ENCODE data around the gene ATXN7L1. TPM values are rescaled to one million over a fixed set of nuclear protein-coding genes. Genes with fewer than 3 reads are reported as not detected.

The ATXN7L1 gene
- total and polyA plus RNA-seq, 2 of the 13 experiments (the other 11 are each of a cell fraction or from before 2014, with no cell fraction given), result 4.1 to 7.8 TPM

- BruUV-seq (replicated peaks), result no TSS peak
- DNase-seq (ENCODE audit: low spot score), result no peak
- no peaks in the 10 kb centered on the region for H3K4me1 ChIP-seq (ENCODE audit: insufficient read depth, low read length)
- intact Hi-C loops (cut with micrococcal nuclease; ENCODE audit: unreplicated experiment) (no loop called here), in situ Hi-C loops (cut with HindIII; ENCODE audit: extremely low pct_ligation_motif_present, low pct_unique_long_range_greater_than_20kb) (no loop called here)
- TF ChIP-seq, protein P1, sequence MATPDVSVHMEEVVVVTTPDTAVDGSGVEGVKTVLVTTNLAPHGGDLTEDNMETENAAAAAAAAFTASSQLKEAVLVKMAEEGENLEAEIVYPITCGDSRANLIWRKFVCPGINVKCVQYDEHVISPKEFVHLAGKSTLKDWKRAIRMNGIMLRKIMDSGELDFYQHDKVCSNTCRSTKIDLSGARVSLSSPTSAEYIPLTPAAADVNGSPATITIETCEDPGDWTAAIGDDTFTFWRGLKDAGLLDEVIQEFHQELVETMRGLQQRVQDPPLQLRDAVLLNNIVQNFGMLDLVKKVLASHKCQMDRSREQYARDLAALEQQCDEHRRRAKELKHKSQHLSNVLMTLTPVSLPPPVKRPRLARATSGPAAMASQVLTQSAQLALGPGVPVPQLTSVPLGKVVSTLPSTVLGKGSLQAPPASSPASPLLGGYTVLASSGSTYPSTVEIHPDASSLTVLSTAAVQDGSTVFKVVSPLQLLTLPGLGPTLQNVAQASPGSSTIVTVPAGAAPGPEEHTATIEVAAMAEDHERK (CRISPR knock-in tag; IDR thresholded peaks at IDR 0.05; ENCODE audit: low read depth), result no peak
- TF ChIP-seq SRSF4 (IDR thresholded peaks at IDR 0.05; ENCODE audit: low read depth, low read length, poor library complexity, severe bottlenecking), result no peak
- no peak for TF ChIP-seq MXI1 (IDR thresholded peaks at IDR 0.05; ENCODE audit: borderline replicate concordance, low read depth, low read length)
- no peak for TF ChIP-seq ZNF816 (CRISPR knock-in tag; IDR thresholded peaks at IDR 0.05; ENCODE audit: borderline replicate concordance)
- TF ChIP-seq ARID3A (IDR thresholded peaks at IDR 0.05; ENCODE audit: low read depth, low read length), result no peak
- TF ChIP-seq RFX3 (CRISPR knock-in tag; IDR thresholded peaks at IDR 0.05), result no peak
- no peak for TF ChIP-seq SPEN (CRISPR knock-in tag; IDR thresholded peaks at IDR 0.05; ENCODE audit: low read depth)
- TF ChIP-seq TCF7 (IDR thresholded peaks at IDR 0.05; ENCODE audit: low read depth), result no peak
- TF ChIP-seq IRF1 (CRISPR knock-in tag; IDR thresholded peaks at IDR 0.05; ENCODE audit: low read depth), result no peak
- TF ChIP-seq, protein P2, sequence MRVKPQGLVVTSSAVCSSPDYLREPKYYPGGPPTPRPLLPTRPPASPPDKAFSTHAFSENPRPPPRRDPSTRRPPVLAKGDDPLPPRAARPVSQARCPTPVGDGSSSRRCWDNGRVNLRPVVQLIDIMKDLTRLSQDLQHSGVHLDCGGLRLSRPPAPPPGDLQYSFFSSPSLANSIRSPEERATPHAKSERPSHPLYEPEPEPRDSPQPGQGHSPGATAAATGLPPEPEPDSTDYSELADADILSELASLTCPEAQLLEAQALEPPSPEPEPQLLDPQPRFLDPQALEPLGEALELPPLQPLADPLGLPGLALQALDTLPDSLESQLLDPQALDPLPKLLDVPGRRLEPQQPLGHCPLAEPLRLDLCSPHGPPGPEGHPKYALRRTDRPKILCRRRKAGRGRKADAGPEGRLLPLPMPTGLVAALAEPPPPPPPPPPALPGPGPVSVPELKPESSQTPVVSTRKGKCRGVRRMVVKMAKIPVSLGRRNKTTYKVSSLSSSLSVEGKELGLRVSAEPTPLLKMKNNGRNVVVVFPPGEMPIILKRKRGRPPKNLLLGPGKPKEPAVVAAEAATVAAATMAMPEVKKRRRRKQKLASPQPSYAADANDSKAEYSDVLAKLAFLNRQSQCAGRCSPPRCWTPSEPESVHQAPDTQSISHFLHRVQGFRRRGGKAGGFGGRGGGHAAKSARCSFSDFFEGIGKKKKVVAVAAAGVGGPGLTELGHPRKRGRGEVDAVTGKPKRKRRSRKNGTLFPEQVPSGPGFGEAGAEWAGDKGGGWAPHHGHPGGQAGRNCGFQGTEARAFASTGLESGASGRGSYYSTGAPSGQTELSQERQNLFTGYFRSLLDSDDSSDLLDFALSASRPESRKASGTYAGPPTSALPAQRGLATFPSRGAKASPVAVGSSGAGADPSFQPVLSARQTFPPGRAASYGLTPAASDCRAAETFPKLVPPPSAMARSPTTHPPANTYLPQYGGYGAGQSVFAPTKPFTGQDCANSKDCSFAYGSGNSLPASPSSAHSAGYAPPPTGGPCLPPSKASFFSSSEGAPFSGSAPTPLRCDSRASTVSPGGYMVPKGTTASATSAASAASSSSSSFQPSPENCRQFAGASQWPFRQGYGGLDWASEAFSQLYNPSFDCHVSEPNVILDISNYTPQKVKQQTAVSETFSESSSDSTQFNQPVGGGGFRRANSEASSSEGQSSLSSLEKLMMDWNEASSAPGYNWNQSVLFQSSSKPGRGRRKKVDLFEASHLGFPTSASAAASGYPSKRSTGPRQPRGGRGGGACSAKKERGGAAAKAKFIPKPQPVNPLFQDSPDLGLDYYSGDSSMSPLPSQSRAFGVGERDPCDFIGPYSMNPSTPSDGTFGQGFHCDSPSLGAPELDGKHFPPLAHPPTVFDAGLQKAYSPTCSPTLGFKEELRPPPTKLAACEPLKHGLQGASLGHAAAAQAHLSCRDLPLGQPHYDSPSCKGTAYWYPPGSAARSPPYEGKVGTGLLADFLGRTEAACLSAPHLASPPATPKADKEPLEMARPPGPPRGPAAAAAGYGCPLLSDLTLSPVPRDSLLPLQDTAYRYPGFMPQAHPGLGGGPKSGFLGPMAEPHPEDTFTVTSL (CRISPR knock-in tag; IDR thresholded peaks at IDR 0.05; ENCODE audit: borderline replicate concordance), result no peak
- TF ChIP-seq ZKSCAN5 (CRISPR knock-in tag; IDR thresholded peaks at IDR 0.05), result no peak
- no peak for TF ChIP-seq NONO (IDR thresholded peaks at IDR 0.05)
- no peak for TF ChIP-seq NONO (CRISPR knock-in tag; conservative IDR thresholded peaks at IDR 0.05)
- no peak for TF ChIP-seq PTBP1 (IDR thresholded peaks at IDR 0.05; ENCODE audit: low read depth, low read length, poor library complexity, severe bottlenecking)
- no peak for TF ChIP-seq ATM (IDR thresholded peaks at IDR 0.05; ENCODE audit: borderline replicate concordance)
- TF ChIP-seq ZNF879 (CRISPR knock-in tag; IDR thresholded peaks at IDR 0.05), result no peak
- H3K9me3 ChIP-seq (ENCODE audit: low read length), result no peaks in the 10 kb centered on the region
- no peak for ATAC-seq
- no peak overlapping the region for H3K27ac ChIP-seq (ENCODE audit: extremely low read length, insufficient read depth, low read length)
- no peak overlapping the region for H3K9ac ChIP-seq (ENCODE audit: insufficient read depth, low read depth, low read length)
- H3K4me2 ChIP-seq (ENCODE audit: low read depth, low read length), result no peak overlapping the region
- POLR2A ChIA-PET, result no interaction called here
- H3K79me2 ChIP-seq (ENCODE audit: insufficient read depth, low read length), result no peaks in the 10 kb centered on the region
- H3K4me3 ChIP-seq (replicated peaks in 1 of 3; ENCODE audit: insufficient read depth in 1 of 3, low read depth in 2 of 3, low read length in 3 of 3), result no peak overlapping the region
- H3K36me3 ChIP-seq (replicated peaks in 1 of 2; ENCODE audit: control insufficient read depth in 1 of 2, insufficient read depth in 2 of 2, low read length in 2 of 2), result peaks cover 2 to 4% of the 10 kb centered on the region in 2 experiments; a peak in 3 of 5 replicates
- H3K27me3 ChIP-seq (ENCODE audit: control insufficient read depth in 1 of 2, insufficient read depth in 2 of 2, low read length in 2 of 2), result no peaks in the 10 kb centered on the region
- no peak for FAIRE-seq
- whole genome bisulfite sequencing (ENCODE audit: low lambda C conversion rate), result 100% methylated on average over 2 of the region's 3 CpGs
- CTCF ChIA-PET (ENCODE audit: low intra/inter-chr PET ratio, low total read pairs), result no interaction called here
- H4K20me1 ChIP-seq (ENCODE audit: insufficient read depth, low read length), result no peaks in the 10 kb centered on the region
- H2AFZ ChIP-seq (ENCODE audit: low read length), result no peak overlapping the region
Observed at GRCh38 chr7:105790996-105791395, 85.4 kb downstream of the ATXN7L1 start.
